PFSK-1 (cell line): Measurements from ENCODE around the gene CCL15.

Experiments used
- POLR2AphosphoS5 ChIP-seq: IDR thresholded peaks from 2 replicates; pipeline ENCODE4 v1.6.1; 2012; ENCODE audit warnings: low read depth, mild to moderate bottlenecking, control low read depth, low read length, moderate library complexity
- REST ChIP-seq, 2 experiments: IDR thresholded peaks; 2 replicates each; pipeline versions ENCODE4 v1.6.1 to v1.8.0; 2011 to 2012; ENCODE audit warnings: low read depth in 2 of 2, low read length in 2 of 2, control low read depth in 1 of 2, inconsistent platforms in 1 of 2, mild to moderate bottlenecking in 1 of 2, moderate library complexity in 1 of 2; ENCODE audit not compliant: insufficient read depth in 1 of 2
- SIN3A ChIP-seq: IDR thresholded peaks from 2 replicates; pipeline ENCODE4 v1.6.1; 2012; ENCODE audit warnings: mild to moderate bottlenecking, low read length, moderate library complexity, borderline replicate concordance; ENCODE audit not compliant: insufficient read depth
- TAF1 ChIP-seq: IDR thresholded peaks from 2 replicates; pipeline ENCODE4 v1.6.1; 2012; ENCODE audit warnings: low read length, control low read depth, borderline replicate concordance; ENCODE audit not compliant: insufficient read depth

- TF ChIP-seq REST (IDR thresholded peaks at IDR 0.05; ENCODE audit: insufficient read depth in 1 of 2, low read depth in 2 of 2, low read length in 2 of 2): no peak
- TF ChIP-seq TAF1: no peak
- TF ChIP-seq SIN3A: no peak
- TF ChIP-seq POLR2AphosphoS5: no peak
Measured at GRCh38 chr17:36027761-36028160, 26.4 kb upstream of the CCL15 start.
